ENCODE measurements around the gene SUGCT.

Gene SUGCT

GRCh38 chr7:40297741-40298311 is 163.0 kb downstream of the SUGCT start:
- TF ChIP-seq TAF1 (IDR thresholded peaks at IDR 0.05; ENCODE audit: borderline replicate concordance, insufficient read depth, low read length) (no peak), REST (IDR thresholded peaks at IDR 0.05; ENCODE audit: insufficient read depth in 1 of 2, low read depth in 2 of 2, low read length in 2 of 2) (no peak), POLR2AphosphoS5 (IDR thresholded peaks at IDR 0.05; ENCODE audit: low read depth, low read length) (no peak), SIN3A (IDR thresholded peaks at IDR 0.05; ENCODE audit: borderline replicate concordance, insufficient read depth, low read length) (no peak), FOXP2 (optimal IDR thresholded peaks at IDR 0.05; ENCODE audit: borderline replicate concordance, extremely low read depth, extremely low read length, insufficient read depth) (no peak)

- TF ChIP-seq POLR2AphosphoS5 (IDR thresholded peaks at IDR 0.05; ENCODE audit: low read depth, low read length) (no peak), TAF1 (IDR thresholded peaks at IDR 0.05; ENCODE audit: borderline replicate concordance, insufficient read depth, low read length) (no peak), FOXP2 (optimal IDR thresholded peaks at IDR 0.05; ENCODE audit: borderline replicate concordance, extremely low read depth, extremely low read length, insufficient read depth) (no peak)
Observed at GRCh38 chr7:40298421-40298820, 163.6 kb downstream of the SUGCT start.

- no peak for TF ChIP-seq POLR2AphosphoS5 (IDR thresholded peaks at IDR 0.05; ENCODE audit: low read depth, low read length)
- TF ChIP-seq REST (IDR thresholded peaks at IDR 0.05; ENCODE audit: insufficient read depth in 1 of 2, low read depth in 2 of 2, low read length in 2 of 2) = no peak
- peak; percentile 78 for TF ChIP-seq FOXP2 (optimal IDR thresholded peaks at IDR 0.05; ENCODE audit: borderline replicate concordance, extremely low read depth, extremely low read length, insufficient read depth)
Observed at GRCh38 chr7:40299097-40299496, 164.3 kb downstream of the SUGCT start.

GRCh38 chr7:40300146-40300670 is 165.4 kb downstream of the SUGCT start:
- TF ChIP-seq REST (IDR thresholded peaks at IDR 0.05; ENCODE audit: insufficient read depth in 1 of 2, low read depth in 2 of 2, low read length in 2 of 2) (no peak), POLR2AphosphoS5 (IDR thresholded peaks at IDR 0.05; ENCODE audit: low read depth, low read length) (no peak), SIN3A (IDR thresholded peaks at IDR 0.05; ENCODE audit: borderline replicate concordance, insufficient read depth, low read length) (no peak), FOXP2 (optimal IDR thresholded peaks at IDR 0.05; ENCODE audit: borderline replicate concordance, extremely low read depth, extremely low read length, insufficient read depth) (no peak), TAF1 (IDR thresholded peaks at IDR 0.05; ENCODE audit: borderline replicate concordance, insufficient read depth, low read length) (no peak)

- TF ChIP-seq POLR2AphosphoS5 (IDR thresholded peaks at IDR 0.05; ENCODE audit: low read depth, low read length) (no peak), FOXP2 (optimal IDR thresholded peaks at IDR 0.05; ENCODE audit: borderline replicate concordance, extremely low read depth, extremely low read length, insufficient read depth) (no peak), SIN3A (IDR thresholded peaks at IDR 0.05; ENCODE audit: borderline replicate concordance, insufficient read depth, low read length) (no peak), REST (IDR thresholded peaks at IDR 0.05; ENCODE audit: insufficient read depth in 1 of 2, low read depth in 2 of 2, low read length in 2 of 2) (no peak), TAF1 (IDR thresholded peaks at IDR 0.05; ENCODE audit: borderline replicate concordance, insufficient read depth, low read length) (no peak)
Observed at GRCh38 chr7:40301486-40302068, 166.8 kb downstream of the SUGCT start.
